HepG2 (cell line): Measurements from ENCODE around the gene TPRA1. TPM values are rescaled to one million over a fixed set of nuclear protein-coding genes. Genes with fewer than 3 reads are reported as not detected.

Experiments
- KDM5B ChIP-seq: sonication (generic); formaldehyde crosslinking; IDR thresholded peaks from 2 replicates; pipeline ENCODE4 v1.4.0; 2020; ENCODE audit warnings: missing genetic modification reagents, mild to moderate bottlenecking, borderline replicate concordance
- KLF16 ChIP-seq, 2 experiments: sonication (generic) in 1 of 2; formaldehyde crosslinking in 1 of 2; IDR thresholded peaks; 2 replicates each; pipeline versions ENCODE4 v1.6.1 to v1.8.0; 2016 to 2023; ENCODE audit warnings: missing genetic modification reagents in 2 of 2, missing compliant biosample characterization in 1 of 2
- MTA1 ChIP-seq: sonication (generic); formaldehyde crosslinking; IDR thresholded peaks from 2 replicates; pipeline ENCODE4 v1.4.0; 2020; ENCODE audit warnings: missing genetic modification reagents, mild to moderate bottlenecking, borderline replicate concordance
- MTF2 ChIP-seq: sonication (generic); formaldehyde crosslinking; IDR thresholded peaks from 2 replicates; pipeline ENCODE4 v1.5.0; 2020; ENCODE audit warnings: missing genetic modification reagents, borderline replicate concordance
- MZF1 ChIP-seq: sonication (generic); formaldehyde crosslinking; IDR thresholded peaks from 2 replicates; pipeline ENCODE4 v1.8.1; 2023; ENCODE audit warnings: mild to moderate bottlenecking, missing genetic modification reagents, borderline replicate concordance
- PAX8 ChIP-seq: sonication (generic); formaldehyde crosslinking; IDR thresholded peaks from 2 replicates; pipeline ENCODE4 v1.8.0; 2022; ENCODE audit warnings: mild to moderate bottlenecking, missing genetic modification reagents, borderline replicate concordance
- SMARCC2 ChIP-seq: fragments of 450-650 bp; IDR thresholded peaks from 2 replicates; pipeline ENCODE4 v1.6.1; 2017; ENCODE audit warnings: antibody characterized with exemption, mild to moderate bottlenecking
- TBX2 ChIP-seq: sonication (generic); formaldehyde crosslinking; IDR thresholded peaks from 2 replicates; pipeline ENCODE4 v1.5.0; 2020; ENCODE audit warnings: missing genetic modification reagents, mild to moderate bottlenecking, borderline replicate concordance
- ZFP36 ChIP-seq: fragments of 150-350 bp; IDR thresholded peaks from 2 replicates; pipeline ENCODE4 v1.6.1; 2018; ENCODE audit warnings: borderline replicate concordance, low read length, low read depth; ENCODE audit not compliant: partially characterized antibody
- ZNF556 ChIP-seq: sonication (generic); formaldehyde crosslinking; IDR thresholded peaks from 2 replicates; pipeline ENCODE4 v1.4.0; 2020; ENCODE audit warnings: mild to moderate bottlenecking, missing genetic modification reagents, borderline replicate concordance
- ZSCAN22 ChIP-seq: sonication (generic); formaldehyde crosslinking; IDR thresholded peaks from 2 replicates; pipeline ENCODE4 v1.4.0; 2020; ENCODE audit warnings: mild to moderate bottlenecking, missing genetic modification reagents
- polyA plus RNA-seq, 8 experiments: library from polyadenylated mRNA; depleted of rRNA in 3 of 8; stranded (reverse) in 7 of 8; unstranded in 1 of 8; fragments of >200 nt; fragmentation: Illumina TruSeq in 4 of 8; extraction: Trizol in 4 of 8; gene quantifications; 2 replicates each; pipeline versions ENCODE4 v1.2.1 to v1.2.3, GENCODE V29; 2011 to 2016; ENCODE audit warnings: low read depth in 4 of 8, missing spikeins in 1 of 8, mixed read lengths in 1 of 8; ENCODE audit not compliant: insufficient read depth in 1 of 8
- total RNA-seq, 5 experiments: library from RNA; depleted of rRNA; stranded (reverse); fragments of >200 nt; fragmentation: Illumina TruSeq; extraction: Trizol; gene quantifications; 2 replicates each; pipeline ENCODE4 v1.2.3, GENCODE V29; 2016; ENCODE audit warnings: low read depth in 1 of 5
- TF ChIP-seq, protein P1 (sequence below): IDR thresholded peaks from 2 replicates; pipeline ENCODE4 v1.6.1; 2012; ENCODE audit warnings: inconsistent platforms
- TF ChIP-seq, protein P2 (sequence below): sonication (generic); formaldehyde crosslinking; IDR thresholded peaks from 2 replicates; pipeline ENCODE4 v1.4.0; 2020; ENCODE audit warnings: missing genetic modification reagents
- TF ChIP-seq, protein P3 (sequence below): sonication (generic); formaldehyde crosslinking; IDR thresholded peaks from 2 replicates; pipeline ENCODE4 v1.8.0; 2023; ENCODE audit warnings: mild to moderate bottlenecking, missing genetic modification reagents
- TF ChIP-seq, protein P4 (sequence below): sonication (generic); formaldehyde crosslinking; IDR thresholded peaks from 2 replicates; pipeline ENCODE4 v1.5.0; 2020; ENCODE audit warnings: mild to moderate bottlenecking, missing genetic modification reagents
- TF ChIP-seq, protein P5 (sequence below): sonication (generic); formaldehyde crosslinking; IDR thresholded peaks from 2 replicates; pipeline ENCODE4 v1.4.0; 2020; ENCODE audit warnings: mild to moderate bottlenecking, missing genetic modification reagents, borderline replicate concordance
- TF ChIP-seq, protein P6 (sequence below): sonication (generic); formaldehyde crosslinking; IDR thresholded peaks from 2 replicates; pipeline ENCODE4 v1.8.0; 2022; ENCODE audit warnings: mild to moderate bottlenecking, missing genetic modification reagents; ENCODE audit not compliant: insufficient replicate concordance

TPRA1 gene
- total and polyA plus RNA-seq, 2 of the 13 experiments (the other 11 are each of a cell fraction or from before 2014, with no cell fraction given) = 25.4 to 25.8 TPM

DNA sequence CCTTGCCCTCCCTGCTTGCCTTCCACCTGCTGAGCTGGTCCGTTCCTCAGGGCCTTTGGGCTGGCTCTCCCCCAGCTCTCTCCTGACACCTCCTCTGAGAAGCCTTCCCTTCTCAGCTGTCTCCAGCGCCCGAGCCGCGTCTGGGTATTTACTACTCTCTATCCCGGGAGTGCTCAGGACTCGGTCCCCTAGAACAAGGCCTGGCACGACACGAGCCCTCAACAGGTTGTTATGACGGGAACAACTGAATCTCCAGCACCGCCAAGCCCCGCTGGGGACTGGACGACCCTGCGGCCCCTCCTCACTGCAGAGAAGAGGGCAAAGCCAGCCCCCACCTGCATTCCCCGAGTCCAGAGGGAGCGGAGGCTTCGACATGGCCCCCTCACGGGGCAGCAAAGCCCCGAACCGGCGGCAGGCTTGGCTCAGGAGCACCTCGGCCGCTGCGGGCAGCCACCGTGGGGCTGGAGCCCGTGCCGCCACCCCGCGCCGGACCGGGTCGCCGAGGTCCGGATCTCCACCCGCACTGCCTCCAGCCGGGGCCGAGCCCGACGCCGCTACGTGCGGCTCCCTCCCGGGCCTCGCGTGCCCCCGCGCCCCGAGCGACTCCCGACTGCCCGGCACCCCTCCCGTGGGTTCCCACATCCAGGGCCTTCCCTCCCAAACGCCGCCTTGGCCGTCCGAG, 792 bp downstream of the TPRA1 start (continued):
- TF ChIP-seq MTA1 (CRISPR knock-in tag) (0 out of 2 replicates have a peak, but pooled peaks have one; percentile 6), ZFP36 (peak; percentile 37), TBX2 (CRISPR knock-in tag) (peak; percentile 5; the same call in 1 of the 2 replicates), PAX8 (CRISPR knock-in tag) (peak; percentile 4; the same call in 1 of the 2 replicates), SMARCC2 (no peak), KLF16 (CRISPR knock-in tag; IDR thresholded peaks at IDR 0.05) (0 out of 4 replicates have a peak, but pooled peaks of 1 of the 2 experiments have one; percentile 29), MTF2 (CRISPR knock-in tag) (peak; percentile 3; the same call in 1 of the 2 replicates), ZSCAN22 (CRISPR knock-in tag) (peak; percentile 4; the same call in 1 of the 2 replicates), MZF1 (CRISPR knock-in tag) (no peak), ZNF556 (CRISPR knock-in tag) (no peak), KDM5B (0 out of 2 replicates have a peak, but pooled peaks have one; percentile 8)
- TF ChIP-seq, protein P1, sequence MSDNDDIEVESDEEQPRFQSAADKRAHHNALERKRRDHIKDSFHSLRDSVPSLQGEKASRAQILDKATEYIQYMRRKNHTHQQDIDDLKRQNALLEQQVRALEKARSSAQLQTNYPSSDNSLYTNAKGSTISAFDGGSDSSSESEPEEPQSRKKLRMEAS = no peak
- TF ChIP-seq, protein P2, sequence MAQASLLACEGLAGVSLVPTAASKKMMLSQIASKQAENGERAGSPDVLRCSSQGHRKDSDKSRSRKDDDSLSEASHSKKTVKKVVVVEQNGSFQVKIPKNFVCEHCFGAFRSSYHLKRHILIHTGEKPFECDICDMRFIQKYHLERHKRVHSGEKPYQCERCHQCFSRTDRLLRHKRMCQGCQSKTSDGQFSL (CRISPR knock-in tag) = no peak
- TF ChIP-seq, protein P3, sequence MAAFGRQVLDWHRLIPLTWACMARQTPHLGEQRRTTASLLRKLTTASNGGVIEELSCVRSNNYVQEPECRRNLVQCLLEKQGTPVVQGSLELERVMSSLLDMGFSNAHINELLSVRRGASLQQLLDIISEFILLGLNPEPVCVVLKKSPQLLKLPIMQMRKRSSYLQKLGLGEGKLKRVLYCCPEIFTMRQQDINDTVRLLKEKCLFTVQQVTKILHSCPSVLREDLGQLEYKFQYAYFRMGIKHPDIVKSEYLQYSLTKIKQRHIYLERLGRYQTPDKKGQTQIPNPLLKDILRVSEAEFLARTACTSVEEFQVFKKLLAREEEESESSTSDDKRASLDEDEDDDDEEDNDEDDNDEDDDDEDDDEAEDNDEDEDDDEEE (CRISPR knock-in tag) = peak; percentile 63; the same call in 1 of the 2 replicates
- TF ChIP-seq, protein P4, sequence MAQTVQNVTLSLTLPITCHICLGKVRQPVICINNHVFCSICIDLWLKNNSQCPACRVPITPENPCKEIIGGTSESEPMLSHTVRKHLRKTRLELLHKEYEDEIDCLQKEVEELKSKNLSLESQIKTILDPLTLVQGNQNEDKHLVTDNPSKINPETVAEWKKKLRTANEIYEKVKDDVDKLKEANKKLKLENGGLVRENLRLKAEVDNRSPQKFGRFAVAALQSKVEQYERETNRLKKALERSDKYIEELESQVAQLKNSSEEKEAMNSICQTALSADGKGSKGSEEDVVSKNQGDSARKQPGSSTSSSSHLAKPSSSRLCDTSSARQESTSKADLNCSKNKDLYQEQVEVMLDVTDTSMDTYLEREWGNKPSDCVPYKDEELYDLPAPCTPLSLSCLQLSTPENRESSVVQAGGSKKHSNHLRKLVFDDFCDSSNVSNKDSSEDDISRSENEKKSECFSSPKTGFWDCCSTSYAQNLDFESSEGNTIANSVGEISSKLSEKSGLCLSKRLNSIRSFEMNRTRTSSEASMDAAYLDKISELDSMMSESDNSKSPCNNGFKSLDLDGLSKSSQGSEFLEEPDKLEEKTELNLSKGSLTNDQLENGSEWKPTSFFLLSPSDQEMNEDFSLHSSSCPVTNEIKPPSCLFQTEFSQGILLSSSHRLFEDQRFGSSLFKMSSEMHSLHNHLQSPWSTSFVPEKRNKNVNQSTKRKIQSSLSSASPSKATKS (CRISPR knock-in tag) = no peak
- TF ChIP-seq, protein P5, sequence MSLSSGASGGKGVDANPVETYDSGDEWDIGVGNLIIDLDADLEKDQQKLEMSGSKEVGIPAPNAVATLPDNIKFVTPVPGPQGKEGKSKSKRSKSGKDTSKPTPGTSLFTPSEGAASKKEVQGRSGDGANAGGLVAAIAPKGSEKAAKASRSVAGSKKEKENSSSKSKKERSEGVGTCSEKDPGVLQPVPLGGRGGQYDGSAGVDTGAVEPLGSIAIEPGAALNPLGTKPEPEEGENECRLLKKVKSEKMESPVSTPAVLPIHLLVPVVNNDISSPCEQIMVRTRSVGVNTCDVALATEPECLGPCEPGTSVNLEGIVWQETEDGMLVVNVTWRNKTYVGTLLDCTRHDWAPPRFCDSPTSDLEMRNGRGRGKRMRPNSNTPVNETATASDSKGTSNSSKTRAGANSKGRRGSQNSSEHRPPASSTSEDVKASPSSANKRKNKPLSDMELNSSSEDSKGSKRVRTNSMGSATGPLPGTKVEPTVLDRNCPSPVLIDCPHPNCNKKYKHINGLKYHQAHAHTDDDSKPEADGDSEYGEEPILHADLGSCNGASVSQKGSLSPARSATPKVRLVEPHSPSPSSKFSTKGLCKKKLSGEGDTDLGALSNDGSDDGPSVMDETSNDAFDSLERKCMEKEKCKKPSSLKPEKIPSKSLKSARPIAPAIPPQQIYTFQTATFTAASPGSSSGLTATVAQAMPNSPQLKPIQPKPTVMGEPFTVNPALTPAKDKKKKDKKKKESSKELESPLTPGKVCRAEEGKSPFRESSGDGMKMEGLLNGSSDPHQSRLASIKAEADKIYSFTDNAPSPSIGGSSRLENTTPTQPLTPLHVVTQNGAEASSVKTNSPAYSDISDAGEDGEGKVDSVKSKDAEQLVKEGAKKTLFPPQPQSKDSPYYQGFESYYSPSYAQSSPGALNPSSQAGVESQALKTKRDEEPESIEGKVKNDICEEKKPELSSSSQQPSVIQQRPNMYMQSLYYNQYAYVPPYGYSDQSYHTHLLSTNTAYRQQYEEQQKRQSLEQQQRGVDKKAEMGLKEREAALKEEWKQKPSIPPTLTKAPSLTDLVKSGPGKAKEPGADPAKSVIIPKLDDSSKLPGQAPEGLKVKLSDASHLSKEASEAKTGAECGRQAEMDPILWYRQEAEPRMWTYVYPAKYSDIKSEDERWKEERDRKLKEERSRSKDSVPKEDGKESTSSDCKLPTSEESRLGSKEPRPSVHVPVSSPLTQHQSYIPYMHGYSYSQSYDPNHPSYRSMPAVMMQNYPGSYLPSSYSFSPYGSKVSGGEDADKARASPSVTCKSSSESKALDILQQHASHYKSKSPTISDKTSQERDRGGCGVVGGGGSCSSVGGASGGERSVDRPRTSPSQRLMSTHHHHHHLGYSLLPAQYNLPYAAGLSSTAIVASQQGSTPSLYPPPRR = 0 out of 2 replicates have a peak, but pooled peaks have one; percentile 13
- TF ChIP-seq, protein P6, sequence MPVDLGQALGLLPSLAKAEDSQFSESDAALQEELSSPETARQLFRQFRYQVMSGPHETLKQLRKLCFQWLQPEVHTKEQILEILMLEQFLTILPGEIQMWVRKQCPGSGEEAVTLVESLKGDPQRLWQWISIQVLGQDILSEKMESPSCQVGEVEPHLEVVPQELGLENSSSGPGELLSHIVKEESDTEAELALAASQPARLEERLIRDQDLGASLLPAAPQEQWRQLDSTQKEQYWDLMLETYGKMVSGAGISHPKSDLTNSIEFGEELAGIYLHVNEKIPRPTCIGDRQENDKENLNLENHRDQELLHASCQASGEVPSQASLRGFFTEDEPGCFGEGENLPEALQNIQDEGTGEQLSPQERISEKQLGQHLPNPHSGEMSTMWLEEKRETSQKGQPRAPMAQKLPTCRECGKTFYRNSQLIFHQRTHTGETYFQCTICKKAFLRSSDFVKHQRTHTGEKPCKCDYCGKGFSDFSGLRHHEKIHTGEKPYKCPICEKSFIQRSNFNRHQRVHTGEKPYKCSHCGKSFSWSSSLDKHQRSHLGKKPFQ = peak; percentile 16
